ENCODE data around the gene APOBEC3B. TPM values are rescaled to one million over a fixed set of nuclear protein-coding genes. Genes with fewer than 3 reads are reported as not detected.
A peak's percentile ranks its signal among the peaks of the same experiment; 100 is the strongest.

Gene APOBEC3B
- total and polyA plus RNA-seq, 9 of the 15 experiments (the other 6 are each of a cell fraction or from before 2014, with no cell fraction given), result 5.9 to 166 (median 43.2) TPM

GRCh38 chr22:39026509-39027150 is 44.5 kb downstream of the APOBEC3B start:
- CTCF ChIA-PET (ENCODE audit: low intra/inter-chr PET ratio), result no interaction called here
- H3K4me1 ChIP-seq (replicated peaks in 1 of 2; ENCODE audit: control insufficient read depth in 2 of 2, insufficient read depth in 2 of 2, low read length in 2 of 2), result peaks cover 3 to 19% of the 10 kb centered on the region in 2 experiments; a peak in 3 of 5 replicates
- BruUV-seq (replicated peaks), result no TSS peak

GRCh38 chr22:39027717-39028116 is 45.6 kb downstream of the APOBEC3B start:
- H3K4me2 ChIP-seq (ENCODE audit: insufficient read depth, low read length), result no peak overlapping the region
- CTCF ChIA-PET (ENCODE audit: low intra/inter-chr PET ratio), result no interaction called here
- no peak for DNase-seq (ENCODE audit: extremely low read depth in 1 of 4, low spot score in 3 of 4)
- H3K79me2 ChIP-seq (ENCODE audit: control insufficient read depth, insufficient read depth, low read length), result no peaks in the 10 kb centered on the region
- 89% methylated on average over 3 of the region's 4 CpGs for WGBS (ENCODE audit: insufficient coverage, low coverage, missing lambda C conversion rate)
- in situ Hi-C loops (cut with MboI), result no loop called here
- H2AFZ ChIP-seq (ENCODE audit: low read depth, low read length), result no peak overlapping the region
- H3K9me3 ChIP-seq (replicated peaks; ENCODE audit: control insufficient read depth, insufficient read depth, low read depth, low read length), result no peaks in the 10 kb centered on the region
- H3K4me1 ChIP-seq (replicated peaks in 1 of 2; ENCODE audit: control insufficient read depth in 2 of 2, insufficient read depth in 2 of 2, low read length in 2 of 2), result peaks cover 3 to 15% of the 10 kb centered on the region in 2 experiments; a peak in 3 of 5 replicates
- intact Hi-C loops (cut with micrococcal nuclease), result no loop called here
- H3K36me3 ChIP-seq (ENCODE audit: control insufficient read depth, insufficient read depth, low read length), result peaks cover 21% of the 10 kb centered on the region; the same call in 1 of the 3 replicates
- ATAC-seq, result no peak
- no TSS peak for BruUV-seq (replicated peaks)
- TF ChIP-seq MXD1 (CRISPR knock-in tag; IDR thresholded peaks at IDR 0.05; ENCODE audit: borderline replicate concordance, poor library complexity, severe bottlenecking) (no peak), ZNF263 (CRISPR knock-in tag; IDR thresholded peaks at IDR 0.05; ENCODE audit: borderline replicate concordance) (peak; percentile 95)
- POLR2A ChIA-PET, result interaction anchor here (0.9 kb wide), 1 partner anchor 10 kb away, joined by 3 read pairs; no protein-coding TSS in a partner anchor
- H3K27me3 ChIP-seq (ENCODE audit: control insufficient read depth in 2 of 2, insufficient read depth in 2 of 2, low read length in 2 of 2), result no peaks in the 10 kb centered on the region
- H3K27ac ChIP-seq (ENCODE audit: extremely low read depth, low read depth, low read length), result no peak overlapping the region
- no peak for FAIRE-seq
- H3K9ac ChIP-seq (ENCODE audit: insufficient read depth in 1 of 2, low read depth in 2 of 2, low read length in 2 of 2), result no peak overlapping the region
- H3K4me3 ChIP-seq, result no peak overlapping the region
- H4K20me1 ChIP-seq (replicated peaks; ENCODE audit: control insufficient read depth, insufficient read depth, low read length), result no peaks in the 10 kb centered on the region
- no peaks in the 10 kb centered on the region for H3K9me1 ChIP-seq (ENCODE audit: control insufficient read depth, insufficient read depth, low read length)

More at GRCh38 chr22:39026509-39027150, 44.5 kb downstream of the APOBEC3B start:
- H3K36me3 ChIP-seq (ENCODE audit: control insufficient read depth, insufficient read depth, low read length), result peaks cover 21% of the 10 kb centered on the region; the same call in 1 of the 3 replicates
- H2AFZ ChIP-seq (ENCODE audit: low read depth, low read length), result no peak overlapping the region
- 91% methylated on average over 5 of the region's 12 CpGs for WGBS (ENCODE audit: insufficient coverage, low coverage, missing lambda C conversion rate)
- no peak for FAIRE-seq
- H4K20me1 ChIP-seq (replicated peaks; ENCODE audit: control insufficient read depth, insufficient read depth, low read length), result no peaks in the 10 kb centered on the region
- H3K9me1 ChIP-seq (ENCODE audit: control insufficient read depth, insufficient read depth, low read length), result no peaks in the 10 kb centered on the region
- intact Hi-C loops (cut with micrococcal nuclease) (no loop called here), in situ Hi-C loops (cut with MboI) (no loop called here)
- H3K4me2 ChIP-seq (ENCODE audit: insufficient read depth, low read length), result no peak overlapping the region
- H3K79me2 ChIP-seq (ENCODE audit: control insufficient read depth, insufficient read depth, low read length), result peaks cover 10% of the 10 kb centered on the region
- ATAC-seq, result no peak
- TF ChIP-seq POLR2A (conservative IDR thresholded peaks at IDR 0.05), result 0 out of 2 replicates have a peak, but pooled peaks have one; percentile 18
- TF ChIP-seq E2F6 (IDR thresholded peaks at IDR 0.05; ENCODE audit: borderline replicate concordance in 1 of 2, extremely low read depth in 1 of 2, insufficient read depth in 1 of 2, insufficient read length in 1 of 2, low read depth in 1 of 2, low read length in 1 of 2, poor library complexity in 1 of 2, severe bottlenecking in 1 of 2), result no peak
- H3K9ac ChIP-seq (ENCODE audit: insufficient read depth in 1 of 2, low read depth in 2 of 2, low read length in 2 of 2), result no peak overlapping the region
- no peaks in the 10 kb centered on the region for H3K9me3 ChIP-seq (replicated peaks; ENCODE audit: control insufficient read depth, insufficient read depth, low read depth, low read length)
- POLR2A ChIA-PET, result no interaction called here
- no peaks in the 10 kb centered on the region for H3K27me3 ChIP-seq (ENCODE audit: control insufficient read depth in 2 of 2, insufficient read depth in 2 of 2, low read length in 2 of 2)
- no peak overlapping the region for H3K4me3 ChIP-seq
- DNase-seq (ENCODE audit: extremely low read depth in 1 of 4, low spot score in 3 of 4), result no peak
- H3K27ac ChIP-seq (ENCODE audit: extremely low read depth, low read depth, low read length), result no peak overlapping the region

All from K562 (cell line).